HL-60/S4 treated with retinoic acid at 250 ng/mL for 4 days and 3 days (cell line): ENCODE measurements around the gene FAM237B.
"Not testable (repeated sequence)": the region's sequence is repeated elsewhere in the genome, so short reads cannot be mapped to it uniquely, and the experiment has no call there.

Source experiments
- in situ Hi-C: fragments of 300-500 bp; cut with MboI; formaldehyde crosslinking; loops from 2 replicates; pipeline ENCODE4 v1.7.0; 2022; ENCODE audit warnings: low sequenced_read_pairs

The FAM237B gene

DNA sequence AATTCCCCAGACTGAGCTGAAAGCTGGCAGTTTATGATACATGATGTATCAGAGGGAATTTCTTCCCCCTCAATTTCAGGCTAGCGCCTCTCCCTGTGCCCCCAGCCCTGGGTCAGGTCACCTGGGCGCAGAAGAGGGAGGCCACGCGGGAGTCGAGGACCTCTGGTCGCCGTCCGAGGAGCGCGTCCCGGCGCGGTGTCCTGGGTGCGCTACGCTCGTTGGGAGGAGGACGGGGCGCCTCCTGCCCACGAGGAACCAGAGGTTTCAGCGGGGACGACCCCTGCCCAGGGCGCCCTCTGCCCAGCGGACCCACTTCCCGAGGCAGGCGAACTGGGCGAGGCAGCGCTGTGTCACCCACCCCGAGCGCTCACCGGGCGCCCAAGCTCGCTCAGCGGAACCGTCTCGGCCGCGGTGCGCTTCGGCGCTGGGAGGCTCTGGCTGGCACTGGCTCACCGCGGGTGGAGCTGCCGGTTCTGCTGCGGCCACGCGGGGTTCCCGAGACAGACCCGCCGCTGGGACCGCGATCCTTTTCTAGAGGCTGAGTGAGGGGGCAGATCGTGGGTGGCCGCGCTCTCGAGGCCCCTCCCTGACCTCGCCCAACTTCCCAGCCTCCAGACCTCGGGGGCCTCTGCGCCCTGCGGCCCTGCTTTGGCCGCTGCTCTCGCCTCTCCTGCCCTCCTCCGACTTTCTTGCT, at the start of gene FAM237B:
Gene FAM237B, minus strand, starts transcription at position 504 of the 694 bp plus-strand sequence. CDS start 1,556 bp downstream, outside the sequence.
- in situ Hi-C loops = no loop called here

DNA sequence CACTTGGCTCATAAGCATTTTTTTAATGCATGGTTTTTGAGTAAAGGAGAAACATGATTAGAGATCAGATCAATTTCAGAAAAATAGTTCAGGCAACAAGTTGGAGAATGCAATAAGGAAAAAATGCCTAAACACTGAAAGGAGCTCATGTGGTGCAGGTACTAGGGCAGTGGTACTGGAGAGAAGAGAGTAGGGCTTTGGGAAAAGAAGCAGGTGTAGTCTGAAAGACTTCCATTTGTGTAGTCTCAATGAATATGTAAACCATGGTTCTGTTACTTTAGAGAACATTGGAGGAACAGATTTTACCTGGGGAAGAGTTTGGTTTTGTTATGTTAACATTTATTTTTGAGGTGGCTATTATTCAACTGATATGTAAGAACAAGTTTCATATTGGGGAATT, 30.9 kb upstream of the FAM237B start:
- in situ Hi-C loops = no loop called here

GRCh38 chr7:90350032-90350431, 28.9 kb upstream of the FAM237B start:
- in situ Hi-C loops = not testable (repeated sequence)

DNA sequence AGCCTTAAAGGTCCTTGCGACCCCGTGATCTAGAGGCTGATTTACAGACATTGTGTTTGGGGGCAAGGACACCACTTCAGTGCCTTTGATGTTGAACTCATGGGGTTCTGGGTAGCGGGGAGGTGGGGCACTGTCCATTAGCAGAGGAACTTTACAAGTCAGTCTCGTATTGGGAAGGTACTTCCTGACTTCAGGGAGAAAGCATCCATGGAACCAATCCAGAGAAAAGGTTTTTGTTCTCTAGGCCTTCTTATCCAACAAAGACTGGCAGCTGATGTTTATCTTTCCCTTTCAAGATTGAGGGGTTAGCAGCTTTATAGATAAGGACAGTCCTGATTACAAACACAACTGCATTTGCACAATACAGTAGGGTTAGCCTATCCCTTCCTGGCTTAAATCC, 28.2 kb upstream of the FAM237B start:
- in situ Hi-C loops = no loop called here

DNA sequence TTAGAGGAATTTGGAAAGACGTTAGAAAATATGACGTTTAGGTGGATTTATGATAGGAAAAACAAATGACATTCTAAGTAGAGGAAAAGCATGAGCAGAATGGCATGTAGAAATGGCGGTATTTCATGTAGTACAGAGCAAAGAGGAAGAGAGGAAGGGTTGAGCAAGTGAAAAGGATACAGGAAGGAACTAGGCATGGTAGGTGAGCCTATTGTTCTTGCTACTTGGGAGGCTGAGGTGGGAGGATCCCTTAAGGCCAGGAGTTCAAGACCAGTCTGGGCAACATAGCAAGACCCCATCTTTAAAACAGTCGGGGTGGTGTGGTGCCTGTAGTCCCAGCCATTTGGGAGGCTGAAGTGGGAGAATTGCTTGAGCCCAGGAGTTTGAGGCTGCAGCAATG, 26.7 kb upstream of the FAM237B start:
- in situ Hi-C loops = no loop called here

DNA sequence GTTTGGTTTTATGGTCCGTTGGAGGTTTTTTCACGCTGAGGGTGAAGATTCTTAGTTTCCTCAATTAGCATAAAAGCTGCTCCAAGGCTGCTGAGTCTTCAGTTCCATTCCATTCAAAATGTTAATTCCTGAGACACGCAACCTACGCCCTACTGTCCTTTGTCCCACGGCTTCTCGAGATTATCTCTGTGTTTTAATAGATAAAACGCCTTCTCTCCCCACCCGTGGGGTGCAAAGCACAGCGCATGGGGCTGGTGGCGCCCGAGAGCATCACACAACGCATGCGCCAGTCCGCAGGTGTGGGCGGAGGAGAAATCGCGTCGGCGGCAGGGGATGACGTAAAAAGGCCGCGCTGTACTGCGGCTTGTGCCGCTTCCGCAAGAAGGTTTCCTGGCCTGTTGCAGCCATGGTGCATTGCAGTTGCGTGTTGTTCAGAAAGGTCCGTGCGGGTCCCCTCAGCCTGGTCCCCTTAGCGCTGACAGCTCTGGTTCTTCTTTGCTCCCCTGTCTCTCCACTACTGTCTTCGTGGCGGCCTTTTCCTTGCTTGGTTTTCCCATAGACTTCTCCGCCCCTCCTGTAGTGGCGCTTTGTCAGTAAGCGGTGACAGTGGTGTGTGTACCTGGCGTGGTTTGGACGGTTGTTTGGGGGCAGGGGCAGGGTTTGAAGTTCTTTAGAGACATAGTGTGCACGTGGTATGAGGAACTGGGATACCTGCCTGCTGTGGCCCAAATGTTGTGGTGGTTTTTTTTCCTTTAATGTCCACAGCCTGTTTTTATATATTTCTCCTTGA, 25.4 kb upstream of the FAM237B start, which contains the start of gene GTPBP10:
Gene GTPBP10, plus strand, starts transcription at position 381 of the 790 bp plus-strand sequence. Its CDS starts 26 bp downstream, at position 407.
- in situ Hi-C loops = no loop called here

- in situ Hi-C loops = no loop called here
Measured at GRCh38 chr7:90345595-90346335, 24.7 kb upstream of the FAM237B start.

- in situ Hi-C loops = no loop called here
Measured at GRCh38 chr7:90345016-90345415, 23.9 kb upstream of the FAM237B start.

DNA sequence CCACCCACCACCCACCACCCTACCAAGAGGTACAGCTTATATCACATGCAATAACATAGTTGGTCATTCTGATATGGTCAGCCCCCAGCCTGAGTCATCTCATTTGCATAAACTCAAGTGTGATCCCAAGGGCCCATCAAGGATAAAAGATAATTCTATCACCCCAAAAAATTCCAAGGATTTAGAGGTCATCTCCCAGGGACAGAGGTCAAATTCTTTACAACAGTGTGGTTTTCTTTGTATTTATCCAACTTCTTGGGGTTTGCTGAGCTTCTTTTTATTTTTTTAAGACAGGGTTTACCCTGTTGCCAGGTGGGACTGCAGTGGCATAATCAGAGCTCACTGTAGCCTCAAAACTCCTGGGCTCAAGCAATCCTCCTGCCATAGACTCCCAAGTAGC, 16.0 kb upstream of the FAM237B start:
- in situ Hi-C loops = no loop called here

- in situ Hi-C loops = not testable (repeated sequence)
Measured at GRCh38 chr7:90334926-90335325, 13.8 kb upstream of the FAM237B start.

DNA sequence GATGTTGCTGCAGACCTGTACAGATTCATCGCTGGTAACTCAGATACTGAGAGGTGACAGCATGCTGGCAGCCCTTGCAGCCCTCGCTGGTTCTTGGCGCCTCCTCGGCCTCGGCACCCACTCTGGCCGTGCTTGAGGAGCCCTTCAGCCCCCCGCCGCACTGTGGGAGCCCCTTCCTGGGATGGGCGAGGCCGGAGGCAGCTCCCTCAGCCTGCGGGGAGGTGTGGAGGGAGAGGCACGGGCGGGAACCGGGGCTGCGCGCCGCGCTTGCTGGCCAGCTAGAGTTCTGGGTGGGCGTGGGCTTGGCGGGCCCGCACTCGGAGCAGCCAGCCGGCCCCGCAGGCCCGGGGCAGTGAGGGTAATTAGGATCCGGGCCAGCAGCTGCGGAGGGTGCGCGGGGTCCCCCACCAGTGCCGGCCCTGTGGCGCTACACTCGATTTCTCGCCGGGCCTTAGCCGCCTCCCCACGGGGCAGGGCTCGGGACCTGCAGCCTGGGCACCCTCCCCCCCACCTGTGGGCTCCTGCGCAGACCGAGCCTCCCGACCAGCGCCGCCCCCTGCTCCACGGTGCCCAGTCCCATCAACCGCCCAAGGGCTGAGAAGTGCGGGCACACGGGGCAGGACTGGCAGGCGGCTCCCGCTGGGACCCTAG, 13.2 kb upstream of the FAM237B start:
- in situ Hi-C loops = no loop called here

GRCh38 chr7:90326500-90326899, 5.4 kb upstream of the FAM237B start:
- in situ Hi-C loops = no loop called here

DNA sequence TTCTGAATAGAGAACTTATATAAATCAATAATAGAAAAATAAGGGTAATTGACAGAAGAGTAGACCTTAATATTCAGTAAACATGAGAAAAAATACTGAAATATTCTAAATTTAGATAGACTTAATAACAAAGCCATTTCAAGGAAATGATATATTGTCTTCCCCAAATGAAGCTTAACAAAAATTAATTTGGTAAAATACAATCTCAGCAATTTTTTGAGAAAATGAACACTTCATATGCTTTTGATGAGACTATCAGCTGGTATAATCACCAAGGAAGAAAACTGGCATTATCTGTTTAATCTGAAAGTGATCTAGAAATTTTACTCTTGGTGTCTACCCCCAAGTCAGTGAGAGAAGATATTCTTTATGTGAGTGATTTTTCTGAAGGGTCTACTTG, 1.7 kb upstream of the FAM237B start:
- in situ Hi-C loops = no loop called here

DNA sequence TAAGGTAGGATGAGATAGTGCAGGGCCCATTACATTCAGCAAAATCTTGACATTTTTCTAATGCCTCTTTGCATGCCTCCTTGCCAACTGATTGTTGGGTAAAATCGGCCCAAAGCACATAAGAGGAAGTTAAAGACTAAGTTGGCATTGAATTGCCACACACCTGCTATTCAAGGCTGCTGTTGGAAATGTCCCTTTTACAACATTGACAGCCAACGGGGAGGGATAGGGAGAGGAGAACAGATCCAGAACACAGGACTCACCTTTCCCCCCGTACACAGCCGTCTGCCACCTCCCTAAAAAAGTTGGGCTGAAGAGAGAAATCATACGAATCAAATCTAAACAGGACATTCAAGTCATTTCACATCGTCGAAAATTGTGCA, 695 bp downstream of the FAM237B start:
- in situ Hi-C loops = no loop called here

DNA sequence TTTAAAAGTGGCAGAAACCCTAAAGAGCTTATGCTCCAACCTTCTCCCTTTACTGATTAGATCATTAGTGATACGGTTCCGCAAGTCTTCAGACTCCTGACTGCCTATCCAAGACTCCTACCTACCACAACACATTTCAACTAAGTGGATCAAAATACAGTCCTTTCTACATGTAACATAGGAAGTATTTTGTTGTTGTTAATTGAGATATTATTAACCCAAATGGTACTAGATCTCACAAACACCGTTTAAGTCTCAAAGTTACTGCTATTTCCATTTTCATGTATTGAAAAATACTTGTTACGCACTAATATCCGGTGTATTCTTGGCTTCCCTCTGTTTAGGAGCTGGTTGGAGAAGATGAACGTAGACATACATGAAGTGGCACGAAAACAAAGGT, 1.1 kb downstream of the FAM237B start:
- in situ Hi-C loops = no loop called here

- in situ Hi-C loops = no loop called here
Measured at GRCh38 chr7:90313907-90314306, 7.2 kb downstream of the FAM237B start.

- in situ Hi-C loops = no loop called here
Measured at GRCh38 chr7:90312745-90313144, 8.4 kb downstream of the FAM237B start.

GRCh38 chr7:90311175-90311574, 9.9 kb downstream of the FAM237B start:
- in situ Hi-C loops = no loop called here

DNA sequence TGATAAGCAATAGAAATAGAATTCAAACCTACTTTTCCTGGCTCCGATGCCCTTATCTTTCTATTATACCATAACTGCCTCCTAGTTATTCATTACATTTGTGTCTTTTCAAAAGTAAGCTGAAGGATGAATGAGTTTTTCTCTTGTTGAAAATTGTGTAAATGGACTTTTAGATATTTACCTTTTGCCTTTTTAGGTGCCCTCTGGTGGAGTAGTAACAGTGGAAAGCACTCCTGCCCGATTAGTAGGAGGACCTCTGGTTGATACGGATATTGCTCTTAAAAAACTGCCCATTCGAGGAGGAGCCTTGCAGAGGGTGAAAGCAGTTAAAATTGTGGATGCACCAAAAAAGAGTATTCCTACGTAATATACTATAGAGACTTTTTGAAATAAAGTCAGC, 11.2 kb downstream of the FAM237B start:
- in situ Hi-C loops = no loop called here

DNA sequence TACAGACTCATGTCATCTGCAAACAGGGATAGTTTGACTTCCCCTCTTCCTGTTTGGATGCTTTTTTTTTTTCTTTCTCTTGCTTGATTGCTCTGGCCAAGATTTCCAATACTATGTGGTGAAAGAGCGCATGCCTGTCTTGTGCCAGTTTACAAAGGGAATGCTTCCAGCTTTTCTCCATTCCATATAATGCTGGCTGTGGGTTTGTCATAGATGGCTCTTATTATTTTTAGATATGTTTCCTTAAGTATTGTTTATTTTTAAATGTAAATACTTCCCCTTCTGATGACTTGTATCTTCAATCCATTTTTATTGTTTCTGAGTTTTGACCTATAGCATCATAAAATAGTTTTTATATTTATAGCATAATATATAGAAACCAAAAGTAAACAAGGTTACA, 17.9 kb downstream of the FAM237B start:
- in situ Hi-C loops = no loop called here
